ENCODE measurements around the gene SLC4A9.

- TF ChIP-seq ZNF70 (CRISPR knock-in tag; IDR thresholded peaks at IDR 0.05), result no peak
- TF ChIP-seq ZFP3 (CRISPR knock-in tag; IDR thresholded peaks at IDR 0.05), result no peak
- TF ChIP-seq TCF4 (CRISPR knock-in tag; IDR thresholded peaks at IDR 0.05; ENCODE audit: borderline replicate concordance), result no peak
Measured at GRCh38 chr5:140361901-140362300, 1.9 kb downstream of the SLC4A9 start.
